HepG2 (cell line): ENCODE data around the gene CHST14. TPM values are rescaled to one million over a fixed set of nuclear protein-coding genes. Genes with fewer than 3 reads are reported as not detected.

ENCODE experiments used
- ATF7 ChIP-seq, 2 experiments: fragments of 450-650 bp in 1 of 2; sonication (generic) in 1 of 2; formaldehyde crosslinking in 1 of 2; IDR thresholded peaks; 2 replicates each; pipeline versions ENCODE4 v1.4.0 to v1.6.1; 2016 to 2020; ENCODE audit warnings: antibody characterized with exemption in 1 of 2, mild to moderate bottlenecking in 1 of 2, missing genetic modification reagents in 1 of 2
- ATRX ChIP-seq: sonication (generic); formaldehyde crosslinking; IDR thresholded peaks from 2 replicates; pipeline ENCODE4 v1.4.0; 2020; ENCODE audit warnings: missing genetic modification reagents, borderline replicate concordance
- CBX5 ChIP-seq: sonication (generic); formaldehyde crosslinking; IDR thresholded peaks from 2 replicates; pipeline ENCODE4 v1.4.0; 2020; ENCODE audit warnings: missing genetic modification reagents, borderline replicate concordance
- IRF2 ChIP-seq: IDR thresholded peaks from 2 replicates; pipeline ENCODE4 v1.6.1; 2018; ENCODE audit warnings: missing genetic modification reagents, missing compliant biosample characterization
- MED13 ChIP-seq: sonication (generic); formaldehyde crosslinking; IDR thresholded peaks from 2 replicates; pipeline ENCODE4 v1.5.0; 2020; ENCODE audit warnings: missing genetic modification reagents
- MXI1 ChIP-seq: IDR thresholded peaks from 3 replicates; pipeline ENCODE4 v1.6.1; 2012; ENCODE audit warnings: low read depth, low read length, inconsistent platforms, borderline replicate concordance
- NCOA5 ChIP-seq: sonication (generic); formaldehyde crosslinking; IDR thresholded peaks from 2 replicates; pipeline ENCODE4 v1.4.0; 2020; ENCODE audit warnings: missing genetic modification reagents
- PHF5A ChIP-seq: IDR thresholded peaks from one replicate; pipeline ENCODE4 v1.6.1; 2018; ENCODE audit warnings: low read depth, missing genetic modification reagents; ENCODE audit not compliant: unreplicated experiment
- PRMT3 ChIP-seq: sonication (generic); formaldehyde crosslinking; IDR thresholded peaks from 2 replicates; pipeline ENCODE4 v1.8.1; 2022; ENCODE audit warnings: low read depth, mild to moderate bottlenecking, moderate library complexity, missing genetic modification reagents, borderline replicate concordance
- PTBP1 ChIP-seq: fragments of 200-400 bp; formaldehyde crosslinking; IDR thresholded peaks from 2 replicates; pipeline ENCODE4 v1.6.1; 2018; ENCODE audit warnings: low read length, low read depth; ENCODE audit not compliant: poor library complexity, severe bottlenecking
- RBM22 ChIP-seq: fragments of 200-400 bp; formaldehyde crosslinking; optimal IDR thresholded peaks from 2 replicates; pipeline ENCODE3; 2017; ENCODE audit warnings: mild to moderate bottlenecking, low read length, moderate library complexity
- RFX5 ChIP-seq: IDR thresholded peaks from 2 replicates; pipeline ENCODE4 v1.6.1; 2011; ENCODE audit warnings: low read depth, low read length, improper control_type of control experiment
- YEATS2 ChIP-seq: sonication (generic); formaldehyde crosslinking; IDR thresholded peaks from 2 replicates; pipeline ENCODE4 v1.4.0; 2020; ENCODE audit warnings: missing genetic modification reagents, borderline replicate concordance
- ZBTB38 ChIP-seq: sonication (generic); formaldehyde crosslinking; IDR thresholded peaks from 2 replicates; pipeline ENCODE4 v1.5.1; 2020; ENCODE audit warnings: mild to moderate bottlenecking, missing genetic modification reagents
- ZC3H13 ChIP-seq: sonication (generic); formaldehyde crosslinking; IDR thresholded peaks from 2 replicates; pipeline ENCODE4 v1.8.1; 2023; ENCODE audit warnings: mild to moderate bottlenecking, missing genetic modification reagents, moderate library complexity
- ZNF274 ChIP-seq: sonication (generic); formaldehyde crosslinking; IDR thresholded peaks from 2 replicates; pipeline ENCODE4 v1.5.1; 2020; ENCODE audit warnings: mild to moderate bottlenecking, missing genetic modification reagents
- ZNF296 ChIP-seq: sonication (generic); formaldehyde crosslinking; conservative IDR thresholded peaks from 2 replicates; pipeline ENCODE4 v1.5.0; 2020; ENCODE audit warnings: mild to moderate bottlenecking, missing genetic modification reagents
- ZNF772 ChIP-seq: sonication (generic); formaldehyde crosslinking; IDR thresholded peaks from 2 replicates; pipeline ENCODE4 v1.5.0; 2020; ENCODE audit warnings: mild to moderate bottlenecking, missing genetic modification reagents
- ZNF777 ChIP-seq: sonication (generic); formaldehyde crosslinking; IDR thresholded peaks from 2 replicates; pipeline ENCODE4 v1.4.0; 2020; ENCODE audit warnings: missing genetic modification reagents
- polyA plus RNA-seq, 8 experiments: library from polyadenylated mRNA; depleted of rRNA in 3 of 8; stranded (reverse) in 7 of 8; unstranded in 1 of 8; fragments of >200 nt; fragmentation: Illumina TruSeq in 4 of 8; extraction: Trizol in 4 of 8; gene quantifications; 2 replicates each; pipeline versions ENCODE4 v1.2.1 to v1.2.3, GENCODE V29; 2011 to 2016; ENCODE audit warnings: low read depth in 4 of 8, missing spikeins in 1 of 8, mixed read lengths in 1 of 8; ENCODE audit not compliant: insufficient read depth in 1 of 8
- total RNA-seq, 5 experiments: library from RNA; depleted of rRNA; stranded (reverse); fragments of >200 nt; fragmentation: Illumina TruSeq; extraction: Trizol; gene quantifications; 2 replicates each; pipeline ENCODE4 v1.2.3, GENCODE V29; 2016; ENCODE audit warnings: low read depth in 1 of 5
- TF ChIP-seq, protein P1 (sequence below): sonication (generic); formaldehyde crosslinking; IDR thresholded peaks from 2 replicates; pipeline ENCODE4 v1.8.1; 2023; ENCODE audit warnings: mild to moderate bottlenecking, moderate library complexity, missing genetic modification reagents
- TF ChIP-seq, protein P2 (sequence below): sonication (generic); formaldehyde crosslinking; IDR thresholded peaks from 2 replicates; pipeline ENCODE4 v1.4.0; 2020; ENCODE audit warnings: missing genetic modification reagents
- TF ChIP-seq, protein P3 (sequence below): sonication (generic); formaldehyde crosslinking; IDR thresholded peaks from 2 replicates; pipeline ENCODE4 v1.8.0; 2022; ENCODE audit warnings: missing genetic modification reagents, low read depth, mild to moderate bottlenecking, borderline replicate concordance
- TF ChIP-seq, protein P4 (sequence below): sonication (generic); formaldehyde crosslinking; IDR thresholded peaks from 2 replicates; pipeline ENCODE4 v1.8.1; 2023; ENCODE audit warnings: mild to moderate bottlenecking, missing genetic modification reagents
- TF ChIP-seq, protein P5 (sequence below): sonication (generic); formaldehyde crosslinking; IDR thresholded peaks from 2 replicates; pipeline ENCODE4 v1.4.0; 2020; ENCODE audit warnings: missing genetic modification reagents, low read depth, mild to moderate bottlenecking, borderline replicate concordance

The CHST14 gene
- total and polyA plus RNA-seq, 2 of the 13 experiments (the other 11 are each of a cell fraction or from before 2014, with no cell fraction given) = 8.9 to 12.4 TPM

DNA sequence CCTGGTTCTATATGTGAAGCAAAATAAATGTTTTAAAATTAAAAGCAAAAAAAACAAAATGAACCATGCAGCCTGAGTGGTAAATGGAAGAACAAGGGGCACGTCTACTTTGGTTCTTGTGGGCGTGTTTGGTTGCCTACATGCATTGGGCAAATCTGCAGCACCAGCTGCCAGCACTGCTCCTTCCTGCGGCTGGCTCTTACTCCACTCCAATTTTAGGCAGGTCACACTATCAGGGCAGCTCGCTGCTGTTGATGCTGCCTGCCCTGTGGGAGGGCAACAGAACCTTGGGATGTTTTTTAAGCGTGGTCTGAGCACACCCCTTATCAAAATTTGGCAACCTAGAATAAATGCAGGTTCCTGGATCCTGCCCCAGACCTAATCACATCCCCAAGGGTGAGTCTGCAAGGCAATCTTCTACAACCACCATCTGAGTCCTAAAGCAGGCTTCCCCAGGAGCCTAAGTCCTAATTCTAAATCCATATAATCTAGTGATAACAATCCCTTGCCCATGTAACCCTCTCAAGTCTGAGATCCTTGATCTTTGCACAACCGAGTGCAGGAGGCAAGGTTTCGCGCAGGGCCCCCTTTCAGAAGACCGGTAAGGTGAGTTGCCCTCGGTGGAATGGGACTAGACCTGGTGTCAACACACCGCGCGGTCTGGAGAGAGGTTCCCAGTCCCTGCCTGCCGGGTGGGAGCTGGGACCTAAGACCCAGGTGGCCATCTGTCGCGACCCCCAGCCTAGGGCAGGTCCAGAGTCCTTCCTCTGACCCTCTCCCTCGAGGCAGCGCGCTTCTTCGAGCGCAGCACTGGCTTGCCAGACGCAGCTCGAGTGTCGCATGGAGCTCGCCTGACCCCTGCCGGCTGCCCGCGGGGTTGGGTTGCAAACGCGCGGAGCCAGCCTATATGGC lies 49.3 kb upstream of the CHST14 start (continued):
- TF ChIP-seq ZNF296 (CRISPR knock-in tag) = no peak
- no peak for TF ChIP-seq PHF5A (CRISPR knock-in tag)
- TF ChIP-seq RFX5 = no peak
- no peak for TF ChIP-seq PTBP1
- 0 out of 3 replicates have a peak, but pooled peaks have one; percentile 18 for TF ChIP-seq MXI1
- no peak for TF ChIP-seq NCOA5 (CRISPR knock-in tag)
- peak; percentile 61; the same call in 1 of the 2 replicates for TF ChIP-seq ZNF772 (CRISPR knock-in tag)
- TF ChIP-seq ATF7 (IDR thresholded peaks at IDR 0.05) = no peak
- TF ChIP-seq ATF7 (CRISPR knock-in tag; IDR thresholded peaks at IDR 0.05) = no peak
- TF ChIP-seq, protein P1, sequence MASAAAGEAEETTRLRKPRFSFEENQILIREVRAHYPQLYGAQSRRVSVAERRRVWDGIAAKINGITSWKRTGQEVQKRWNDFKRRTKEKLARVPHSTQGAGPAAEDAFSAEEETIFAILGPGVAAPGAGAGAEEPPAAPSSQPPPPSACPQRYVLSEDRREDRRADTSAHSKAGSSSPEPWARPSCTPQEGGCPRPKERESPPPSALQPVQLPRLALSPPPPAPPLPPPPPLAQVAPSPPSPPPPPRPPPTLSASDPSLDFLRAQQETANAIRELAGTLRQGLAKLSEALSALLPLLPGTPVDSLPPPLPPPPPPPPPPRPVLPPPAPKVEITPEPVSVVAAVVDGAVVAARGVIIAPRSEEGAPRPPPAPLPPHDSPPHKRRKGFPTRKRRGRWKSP = no peak
- TF ChIP-seq MED13 (CRISPR knock-in tag) = no peak
- TF ChIP-seq ATRX (CRISPR knock-in tag) = no peak
- TF ChIP-seq RBM22 = peak; percentile 83
- TF ChIP-seq IRF2 (CRISPR knock-in tag) = peak; percentile 55; the same call in 1 of the 2 replicates
- no peak for TF ChIP-seq ZNF274 (CRISPR knock-in tag)
- peak; percentile 21; the same call in 1 of the 2 replicates for TF ChIP-seq CBX5
- TF ChIP-seq, protein P2, sequence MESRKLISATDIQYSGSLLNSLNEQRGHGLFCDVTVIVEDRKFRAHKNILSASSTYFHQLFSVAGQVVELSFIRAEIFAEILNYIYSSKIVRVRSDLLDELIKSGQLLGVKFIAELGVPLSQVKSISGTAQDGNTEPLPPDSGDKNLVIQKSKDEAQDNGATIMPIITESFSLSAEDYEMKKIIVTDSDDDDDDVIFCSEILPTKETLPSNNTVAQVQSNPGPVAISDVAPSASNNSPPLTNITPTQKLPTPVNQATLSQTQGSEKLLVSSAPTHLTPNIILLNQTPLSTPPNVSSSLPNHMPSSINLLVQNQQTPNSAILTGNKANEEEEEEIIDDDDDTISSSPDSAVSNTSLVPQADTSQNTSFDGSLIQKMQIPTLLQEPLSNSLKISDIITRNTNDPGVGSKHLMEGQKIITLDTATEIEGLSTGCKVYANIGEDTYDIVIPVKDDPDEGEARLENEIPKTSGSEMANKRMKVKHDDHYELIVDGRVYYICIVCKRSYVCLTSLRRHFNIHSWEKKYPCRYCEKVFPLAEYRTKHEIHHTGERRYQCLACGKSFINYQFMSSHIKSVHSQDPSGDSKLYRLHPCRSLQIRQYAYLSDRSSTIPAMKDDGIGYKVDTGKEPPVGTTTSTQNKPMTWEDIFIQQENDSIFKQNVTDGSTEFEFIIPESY (CRISPR knock-in tag) = peak; percentile 55
- TF ChIP-seq, protein P3, sequence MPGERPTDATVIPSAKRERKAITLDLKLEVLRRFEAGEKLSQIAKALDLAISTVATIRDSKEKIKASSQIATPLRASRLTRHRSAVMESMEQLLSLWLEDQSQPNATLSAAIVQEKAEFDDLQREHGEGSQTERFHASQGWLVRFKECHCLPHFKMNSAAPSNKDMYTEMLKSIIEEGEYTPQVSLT (CRISPR knock-in tag) = no peak
- TF ChIP-seq ZNF777 (CRISPR knock-in tag) = peak; percentile 60; the same call in 1 of the 2 replicates
- TF ChIP-seq YEATS2 (CRISPR knock-in tag) = 0 out of 2 replicates have a peak, but pooled peaks have one; percentile 21
- TF ChIP-seq, protein P4, sequence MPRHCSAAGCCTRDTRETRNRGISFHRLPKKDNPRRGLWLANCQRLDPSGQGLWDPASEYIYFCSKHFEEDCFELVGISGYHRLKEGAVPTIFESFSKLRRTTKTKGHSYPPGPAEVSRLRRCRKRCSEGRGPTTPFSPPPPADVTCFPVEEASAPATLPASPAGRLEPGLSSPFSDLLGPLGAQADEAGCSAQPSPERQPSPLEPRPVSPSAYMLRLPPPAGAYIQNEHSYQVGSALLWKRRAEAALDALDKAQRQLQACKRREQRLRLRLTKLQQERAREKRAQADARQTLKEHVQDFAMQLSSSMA (CRISPR knock-in tag) = no peak
- 0 out of 2 replicates have a peak, but pooled peaks have one; percentile 17 for TF ChIP-seq ZC3H13 (CRISPR knock-in tag)
- no peak for TF ChIP-seq PRMT3 (CRISPR knock-in tag)
- TF ChIP-seq, protein P5, sequence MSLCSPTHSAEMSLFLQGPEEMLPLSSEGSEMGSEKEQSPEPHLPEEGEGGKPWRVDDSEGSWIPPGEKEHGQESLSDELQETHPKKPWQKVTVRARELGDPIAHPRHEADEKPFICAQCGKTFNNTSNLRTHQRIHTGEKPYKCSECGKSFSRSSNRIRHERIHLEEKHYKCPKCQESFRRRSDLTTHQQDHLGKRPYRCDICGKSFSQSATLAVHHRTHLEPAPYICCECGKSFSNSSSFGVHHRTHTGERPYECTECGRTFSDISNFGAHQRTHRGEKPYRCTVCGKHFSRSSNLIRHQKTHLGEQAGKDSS (CRISPR knock-in tag) = peak; percentile 60; the same call in 1 of the 2 replicates
- TF ChIP-seq ZBTB38 = peak; percentile 51
